GM23338 (cell line): ENCODE results near the gene EPRS1. TPM values are rescaled to one million over a fixed set of nuclear protein-coding genes. Genes with fewer than 3 reads are reported as not detected.
A peak's percentile ranks its signal among the peaks of the same experiment; 100 is the strongest.

Experiments used
- ATAC-seq: fragments of 200-7000 bp; cut with Tn5 transposase; 3 replicates; pipeline ENCODE4 v1.9.1; 2020
- DNase-seq: peaks from one replicate; pipeline ENCODE4 v3.0.0-alpha.2; 2015; ENCODE audit warnings: low spot score
- H2AFZ ChIP-seq: fragments of 200-600 bp; sonication (generic); 2 replicates; pipeline ENCODE4 v1.8.0; 2016; ENCODE audit warnings: antibody characterized with exemption, mild to moderate bottlenecking, moderate library complexity
- H3F3A ChIP-seq: fragments of 200-600 bp; sonication (generic); replicated peaks from 2 replicates; pipeline ENCODE4 v1.8.0; 2017; ENCODE audit warnings: antibody characterized with exemption, mixed run types, low read depth
- H3K27ac ChIP-seq: fragments of 200-600 bp; sonication (generic); 2 replicates; pipeline ENCODE4 v1.6.1; 2016; ENCODE audit warnings: low read depth
- H3K27me3 ChIP-seq: fragments of 200-600 bp; sonication (generic); 2 replicates; pipeline ENCODE4 v1.8.0; 2016; ENCODE audit warnings: mild to moderate bottlenecking, mixed run types, moderate library complexity; ENCODE audit not compliant: insufficient read depth
- H3K36me3 ChIP-seq: fragments of 200-600 bp; sonication (generic); 2 replicates; pipeline ENCODE4 v1.8.0; 2016; ENCODE audit warnings: mild to moderate bottlenecking; ENCODE audit not compliant: insufficient read depth
- H3K4me1 ChIP-seq: fragments of 200-600 bp; sonication (generic); 2 replicates; pipeline ENCODE4 v1.8.0; 2016; ENCODE audit warnings: mild to moderate bottlenecking, moderate library complexity; ENCODE audit not compliant: insufficient read depth
- H3K4me2 ChIP-seq: fragments of 200-600 bp; sonication (generic); 2 replicates; pipeline ENCODE4 v1.7.1; 2017; ENCODE audit warnings: mixed run types
- H3K4me3 ChIP-seq: fragments of 200-600 bp; sonication (generic); 2 replicates; pipeline ENCODE4 v1.6.1; 2016; ENCODE audit warnings: mixed run types
- H3K79me2 ChIP-seq: fragments of 200-600 bp; sonication (generic); replicated peaks from 2 replicates; pipeline ENCODE4 v1.8.0; 2017; ENCODE audit warnings: mild to moderate bottlenecking; ENCODE audit not compliant: insufficient read depth
- H3K9me2 ChIP-seq: fragments of 200-600 bp; sonication (generic); 2 replicates; pipeline ENCODE4 v1.8.0; 2017; ENCODE audit not compliant: insufficient read depth
- H4K20me1 ChIP-seq: fragments of 200-600 bp; sonication (generic); replicated peaks from 2 replicates; pipeline ENCODE4 v1.8.0; 2017; ENCODE audit warnings: mild to moderate bottlenecking; ENCODE audit not compliant: insufficient read depth
- H3K27ac Mint-ChIP-seq: 2 replicates; pipeline ENCODE4 v1.8.0; 2020; ENCODE audit warnings: inconsistent platforms, mild to moderate bottlenecking, moderate library complexity, mixed read lengths
- H3K27me3 Mint-ChIP-seq: 3 replicates; pipeline ENCODE4 v1.8.0; 2022; ENCODE audit warnings: low read depth, mild to moderate bottlenecking, moderate library complexity, mixed read lengths, inconsistent platforms; ENCODE audit not compliant: insufficient read depth, poor library complexity
- H3K36me3 Mint-ChIP-seq: 3 replicates; pipeline ENCODE4 v1.8.0; 2021; ENCODE audit warnings: low read depth, mild to moderate bottlenecking, inconsistent platforms, moderate library complexity, mixed read lengths
- H3K4me1 Mint-ChIP-seq: 3 replicates; pipeline ENCODE4 v1.8.0; 2020; ENCODE audit warnings: mild to moderate bottlenecking, inconsistent platforms, mixed read lengths
- H3K4me3 Mint-ChIP-seq: 3 replicates; pipeline ENCODE4 v1.8.0; 2021; ENCODE audit warnings: moderate library complexity, mild to moderate bottlenecking, inconsistent platforms, mixed read lengths
- H3K9me3 Mint-ChIP-seq: 3 replicates; pipeline ENCODE4 v1.8.0; 2020; ENCODE audit warnings: moderate library complexity, mild to moderate bottlenecking, inconsistent platforms, mixed read lengths
- CREB1 ChIP-seq: fragments of 250-450 bp; sonication (Bioruptor Pico); IDR thresholded peaks from 2 replicates; pipeline ENCODE4 v1.5.0; 2020; ENCODE audit warnings: low read depth, mild to moderate bottlenecking, moderate library complexity
- EZH2 ChIP-seq: fragments of 200-600 bp; sonication (generic); IDR thresholded peaks from one replicate; pipeline ENCODE4 v1.8.0; 2017; ENCODE audit warnings: antibody characterized with exemption, mild to moderate bottlenecking, low read depth; ENCODE audit not compliant: unreplicated experiment
- EZH2phosphoT487 ChIP-seq: fragments of 200-600 bp; sonication (generic); IDR thresholded peaks from one replicate; pipeline ENCODE4 v1.8.1; 2018; ENCODE audit warnings: antibody characterized with exemption; ENCODE audit not compliant: unreplicated experiment
- JUNB ChIP-seq: IDR thresholded peaks from one replicate; pipeline ENCODE4 v1.6.1; 2016; ENCODE audit warnings: antibody characterized with exemption; ENCODE audit not compliant: unreplicated experiment
- NANOG ChIP-seq: IDR thresholded peaks from 2 replicates; pipeline ENCODE4 v1.6.1; 2016; ENCODE audit warnings: antibody characterized with exemption, borderline replicate concordance
- POLR2AphosphoS5 ChIP-seq: IDR thresholded peaks from 2 replicates; pipeline ENCODE4 v1.6.1; 2016; ENCODE audit warnings: antibody characterized with exemption, low read depth
- STAT1 ChIP-seq: IDR thresholded peaks from one replicate; pipeline ENCODE4 v1.6.1; 2016; ENCODE audit warnings: antibody characterized with exemption; ENCODE audit not compliant: unreplicated experiment
- ZNF114 ChIP-seq: fragments of 250-450 bp; sonication (Bioruptor Pico); IDR thresholded peaks from 2 replicates; pipeline ENCODE4 v1.5.0; 2020; ENCODE audit warnings: mild to moderate bottlenecking, moderate library complexity
- ZNF331 ChIP-seq: fragments of 250-450 bp; sonication (Bioruptor Pico); IDR thresholded peaks from 2 replicates; pipeline ENCODE4 v1.5.0; 2020; ENCODE audit warnings: low read depth, mild to moderate bottlenecking, moderate library complexity
- long read RNA-seq: library from polyadenylated mRNA; unstranded; transcript quantifications from one replicate; pipeline ENCODE4 v2.0.0, GENCODE V29; 2020; ENCODE audit not compliant: unreplicated experiment
- polyA plus RNA-seq: library from polyadenylated mRNA; unstranded; fragments of >200 nt; fragmentation: Nextera tagmentation; extraction: Ambion mirVana; gene quantifications from 2 replicates; pipeline ENCODE4 v1.2.1, GENCODE V29; 2016
- total RNA-seq: library from RNA; depleted of rRNA; stranded (reverse); fragments of >200 nt; shearing (Covaris generic); gene quantifications from 2 replicates; pipeline ENCODE4 v1.2.3, GENCODE V29; 2014; rRNA removed
- TF ChIP-seq, protein P1 (sequence below): fragments of 250-450 bp; sonication (Bioruptor Pico); IDR thresholded peaks from 2 replicates; pipeline ENCODE4 v1.5.0; 2020; ENCODE audit warnings: mild to moderate bottlenecking, moderate library complexity
- TF ChIP-seq, protein P2 (sequence below): IDR thresholded peaks from 2 replicates; pipeline ENCODE4 v1.6.1; 2016; ENCODE audit warnings: antibody characterized with exemption
- TF ChIP-seq, protein P3 (sequence below): IDR thresholded peaks from one replicate; pipeline ENCODE4 v1.6.1; 2018; ENCODE audit warnings: antibody characterized with exemption; ENCODE audit not compliant: unreplicated experiment
- TF ChIP-seq, protein P4 (sequence below), 2 experiments: fragments of 200-600 bp in 1 of 2; sonication (generic) in 1 of 2; conservative IDR thresholded peaks; 2 replicates each; pipeline versions ENCODE4 v1.5.1 to v1.6.1; 2016 to 2017; ENCODE audit warnings: antibody characterized with exemption in 2 of 2, low read depth in 2 of 2, mild to moderate bottlenecking in 2 of 2, moderate library complexity in 1 of 2

The EPRS1 gene
- total RNA-seq (115 and 133 TPM in 2 replicates), polyA plus RNA-seq (140 and 158 TPM in 2 replicates)
- long read RNA-seq, partial matches to known transcripts: 90 of 92 reads
- long read RNA-seq, other reads (novel, unspliced or antisense): 2 of 92 reads

DNA sequence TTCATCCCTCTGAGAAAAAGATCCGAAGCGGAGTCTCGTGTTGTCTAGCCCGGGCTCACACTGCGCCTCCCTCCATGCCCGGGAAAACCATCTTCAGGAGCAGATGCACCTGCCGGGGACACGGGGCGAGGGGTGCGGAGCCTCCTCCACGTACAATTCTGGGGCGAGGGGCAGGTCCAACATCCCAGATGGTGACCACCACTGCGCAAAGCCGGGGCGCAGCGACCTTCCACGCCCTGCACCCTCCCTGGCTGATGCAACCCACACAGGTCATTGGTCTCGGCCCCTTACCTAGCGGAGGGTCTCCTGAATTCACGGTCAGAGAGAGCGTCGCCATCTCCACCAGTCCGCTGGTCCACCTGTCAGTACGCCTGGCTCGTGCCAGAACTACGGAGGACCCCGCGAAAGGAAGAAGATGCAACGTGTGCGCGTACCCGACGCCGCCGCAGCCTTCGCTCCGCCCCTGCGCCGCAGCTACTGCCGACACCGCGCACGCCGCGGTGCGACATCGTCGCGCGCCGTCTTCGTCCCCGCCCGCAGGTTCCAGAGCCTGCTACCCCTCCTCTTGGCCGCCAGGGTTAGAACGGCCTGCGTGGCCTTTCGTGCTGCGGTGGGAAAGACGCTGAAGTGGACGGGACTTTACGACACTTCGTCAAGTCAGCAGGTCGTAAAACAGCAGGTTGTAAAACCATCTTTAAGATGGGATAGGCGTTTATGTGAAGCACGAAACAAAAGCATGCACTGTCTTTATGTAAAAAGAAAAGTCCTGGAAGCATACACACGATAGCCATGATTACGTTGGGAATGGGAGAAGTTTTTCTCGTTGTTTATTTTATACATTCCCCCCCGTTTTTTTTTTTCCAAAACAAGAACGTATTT lies at the start of gene EPRS1:
Gene EPRS1, minus strand, starts transcription at position 454 of the 879 bp plus-strand sequence. Its CDS starts 117 bp downstream, at position 337.
- peaks cover 7% of the 10 kb centered on the region for H3K4me1 Mint-ChIP-seq
- H3K27ac Mint-ChIP-seq: peak within 1 kb of the TSS; percentile 94
- ATAC-seq (peak; percentile 98), DNase-seq (peak; percentile 98)
- peak within 1 kb of the TSS; percentile 98 for H3K4me3 Mint-ChIP-seq
- no peaks in the 10 kb centered on the region for H3K9me3 Mint-ChIP-seq
- Histone ChIP-seq H4K20me1 (no peaks in the 10 kb centered on the region; the same call in 1 of the 2 replicates), H3K79me2 (peaks cover 48% of the 10 kb centered on the region), H3K27me3 (no peaks in the 10 kb centered on the region), H3K9me2 (no peaks in the 10 kb centered on the region), H3K4me3 (peak within 1 kb of the TSS; percentile 100), H3K36me3 (no peaks in the 10 kb centered on the region), H3K4me1 (0 out of 2 replicates have a peak, but pooled peaks cover 6% of the 10 kb centered on the region), H3K27ac (peak within 1 kb of the TSS; percentile 87), H3K4me2 (peak within 1 kb of the TSS; percentile 97), H2AFZ (peak within 1 kb of the TSS; percentile 86), H3F3A (0 out of 2 replicates have a peak, but pooled peaks cover 5% of the 10 kb centered on the region)
- peaks cover 11% of the 10 kb centered on the region for H3K27me3 Mint-ChIP-seq
- TF ChIP-seq CREB1 (CRISPR knock-in tag) (peak; percentile 93), POLR2AphosphoS5 (peak; percentile 91), STAT1 (no peak), NANOG (no peak), ZNF331 (no peak), JUNB (no peak), EZH2phosphoT487 (no peak), EZH2 (no peak), ZNF114 (CRISPR knock-in tag) (no peak)
- TF ChIP-seq, protein P1, sequence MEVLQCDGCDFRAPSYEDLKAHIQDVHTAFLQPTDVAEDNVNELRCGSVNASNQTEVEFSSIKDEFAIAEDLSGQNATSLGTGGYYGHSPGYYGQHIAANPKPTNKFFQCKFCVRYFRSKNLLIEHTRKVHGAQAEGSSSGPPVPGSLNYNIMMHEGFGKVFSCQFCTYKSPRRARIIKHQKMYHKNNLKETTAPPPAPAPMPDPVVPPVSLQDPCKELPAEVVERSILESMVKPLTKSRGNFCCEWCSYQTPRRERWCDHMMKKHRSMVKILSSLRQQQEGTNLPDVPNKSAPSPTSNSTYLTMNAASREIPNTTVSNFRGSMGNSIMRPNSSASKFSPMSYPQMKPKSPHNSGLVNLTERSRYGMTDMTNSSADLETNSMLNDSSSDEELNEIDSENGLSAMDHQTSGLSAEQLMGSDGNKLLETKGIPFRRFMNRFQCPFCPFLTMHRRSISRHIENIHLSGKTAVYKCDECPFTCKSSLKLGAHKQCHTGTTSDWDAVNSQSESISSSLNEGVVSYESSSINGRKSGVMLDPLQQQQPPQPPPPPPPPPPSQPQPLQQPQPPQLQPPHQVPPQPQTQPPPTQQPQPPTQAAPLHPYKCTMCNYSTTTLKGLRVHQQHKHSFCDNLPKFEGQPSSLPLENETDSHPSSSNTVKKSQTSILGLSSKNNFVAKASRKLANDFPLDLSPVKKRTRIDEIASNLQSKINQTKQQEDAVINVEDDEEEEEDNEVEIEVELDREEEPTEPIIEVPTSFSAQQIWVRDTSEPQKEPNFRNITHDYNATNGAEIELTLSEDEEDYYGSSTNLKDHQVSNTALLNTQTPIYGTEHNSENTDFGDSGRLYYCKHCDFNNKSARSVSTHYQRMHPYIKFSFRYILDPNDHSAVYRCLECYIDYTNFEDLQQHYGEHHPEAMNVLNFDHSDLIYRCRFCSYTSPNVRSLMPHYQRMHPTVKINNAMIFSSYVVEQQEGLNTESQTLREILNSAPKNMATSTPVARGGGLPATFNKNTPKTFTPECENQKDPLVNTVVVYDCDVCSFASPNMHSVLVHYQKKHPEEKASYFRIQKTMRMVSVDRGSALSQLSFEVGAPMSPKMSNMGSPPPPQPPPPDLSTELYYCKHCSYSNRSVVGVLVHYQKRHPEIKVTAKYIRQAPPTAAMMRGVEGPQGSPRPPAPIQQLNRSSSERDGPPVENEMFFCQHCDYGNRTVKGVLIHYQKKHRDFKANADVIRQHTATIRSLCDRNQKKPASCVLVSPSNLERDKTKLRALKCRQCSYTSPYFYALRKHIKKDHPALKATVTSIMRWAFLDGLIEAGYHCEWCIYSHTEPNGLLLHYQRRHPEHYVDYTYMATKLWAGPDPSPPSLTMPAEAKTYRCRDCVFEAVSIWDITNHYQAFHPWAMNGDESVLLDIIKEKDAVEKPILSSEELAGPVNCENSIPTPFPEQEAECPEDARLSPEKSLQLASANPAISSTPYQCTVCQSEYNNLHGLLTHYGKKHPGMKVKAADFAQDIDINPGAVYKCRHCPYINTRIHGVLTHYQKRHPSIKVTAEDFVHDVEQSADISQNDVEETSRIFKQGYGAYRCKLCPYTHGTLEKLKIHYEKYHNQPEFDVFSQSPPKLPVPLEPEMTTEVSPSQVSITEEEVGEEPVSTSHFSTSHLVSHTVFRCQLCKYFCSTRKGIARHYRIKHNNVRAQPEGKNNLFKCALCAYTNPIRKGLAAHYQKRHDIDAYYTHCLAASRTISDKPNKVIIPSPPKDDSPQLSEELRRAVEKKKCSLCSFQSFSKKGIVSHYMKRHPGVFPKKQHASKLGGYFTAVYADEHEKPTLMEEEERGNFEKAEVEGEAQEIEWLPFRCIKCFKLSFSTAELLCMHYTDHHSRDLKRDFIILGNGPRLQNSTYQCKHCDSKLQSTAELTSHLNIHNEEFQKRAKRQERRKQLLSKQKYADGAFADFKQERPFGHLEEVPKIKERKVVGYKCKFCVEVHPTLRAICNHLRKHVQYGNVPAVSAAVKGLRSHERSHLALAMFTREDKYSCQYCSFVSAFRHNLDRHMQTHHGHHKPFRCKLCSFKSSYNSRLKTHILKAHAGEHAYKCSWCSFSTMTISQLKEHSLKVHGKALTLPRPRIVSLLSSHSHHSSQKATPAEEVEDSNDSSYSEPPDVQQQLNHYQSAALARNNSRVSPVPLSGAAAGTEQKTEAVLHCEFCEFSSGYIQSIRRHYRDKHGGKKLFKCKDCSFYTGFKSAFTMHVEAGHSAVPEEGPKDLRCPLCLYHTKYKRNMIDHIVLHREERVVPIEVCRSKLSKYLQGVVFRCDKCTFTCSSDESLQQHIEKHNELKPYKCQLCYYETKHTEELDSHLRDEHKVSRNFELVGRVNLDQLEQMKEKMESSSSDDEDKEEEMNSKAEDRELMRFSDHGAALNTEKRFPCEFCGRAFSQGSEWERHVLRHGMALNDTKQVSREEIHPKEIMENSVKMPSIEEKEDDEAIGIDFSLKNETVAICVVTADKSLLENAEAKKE (CRISPR knock-in tag): no peak
- TF ChIP-seq, protein P2, sequence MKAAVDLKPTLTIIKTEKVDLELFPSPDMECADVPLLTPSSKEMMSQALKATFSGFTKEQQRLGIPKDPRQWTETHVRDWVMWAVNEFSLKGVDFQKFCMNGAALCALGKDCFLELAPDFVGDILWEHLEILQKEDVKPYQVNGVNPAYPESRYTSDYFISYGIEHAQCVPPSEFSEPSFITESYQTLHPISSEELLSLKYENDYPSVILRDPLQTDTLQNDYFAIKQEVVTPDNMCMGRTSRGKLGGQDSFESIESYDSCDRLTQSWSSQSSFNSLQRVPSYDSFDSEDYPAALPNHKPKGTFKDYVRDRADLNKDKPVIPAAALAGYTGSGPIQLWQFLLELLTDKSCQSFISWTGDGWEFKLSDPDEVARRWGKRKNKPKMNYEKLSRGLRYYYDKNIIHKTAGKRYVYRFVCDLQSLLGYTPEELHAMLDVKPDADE: peak; percentile 80
- TF ChIP-seq, protein P3, sequence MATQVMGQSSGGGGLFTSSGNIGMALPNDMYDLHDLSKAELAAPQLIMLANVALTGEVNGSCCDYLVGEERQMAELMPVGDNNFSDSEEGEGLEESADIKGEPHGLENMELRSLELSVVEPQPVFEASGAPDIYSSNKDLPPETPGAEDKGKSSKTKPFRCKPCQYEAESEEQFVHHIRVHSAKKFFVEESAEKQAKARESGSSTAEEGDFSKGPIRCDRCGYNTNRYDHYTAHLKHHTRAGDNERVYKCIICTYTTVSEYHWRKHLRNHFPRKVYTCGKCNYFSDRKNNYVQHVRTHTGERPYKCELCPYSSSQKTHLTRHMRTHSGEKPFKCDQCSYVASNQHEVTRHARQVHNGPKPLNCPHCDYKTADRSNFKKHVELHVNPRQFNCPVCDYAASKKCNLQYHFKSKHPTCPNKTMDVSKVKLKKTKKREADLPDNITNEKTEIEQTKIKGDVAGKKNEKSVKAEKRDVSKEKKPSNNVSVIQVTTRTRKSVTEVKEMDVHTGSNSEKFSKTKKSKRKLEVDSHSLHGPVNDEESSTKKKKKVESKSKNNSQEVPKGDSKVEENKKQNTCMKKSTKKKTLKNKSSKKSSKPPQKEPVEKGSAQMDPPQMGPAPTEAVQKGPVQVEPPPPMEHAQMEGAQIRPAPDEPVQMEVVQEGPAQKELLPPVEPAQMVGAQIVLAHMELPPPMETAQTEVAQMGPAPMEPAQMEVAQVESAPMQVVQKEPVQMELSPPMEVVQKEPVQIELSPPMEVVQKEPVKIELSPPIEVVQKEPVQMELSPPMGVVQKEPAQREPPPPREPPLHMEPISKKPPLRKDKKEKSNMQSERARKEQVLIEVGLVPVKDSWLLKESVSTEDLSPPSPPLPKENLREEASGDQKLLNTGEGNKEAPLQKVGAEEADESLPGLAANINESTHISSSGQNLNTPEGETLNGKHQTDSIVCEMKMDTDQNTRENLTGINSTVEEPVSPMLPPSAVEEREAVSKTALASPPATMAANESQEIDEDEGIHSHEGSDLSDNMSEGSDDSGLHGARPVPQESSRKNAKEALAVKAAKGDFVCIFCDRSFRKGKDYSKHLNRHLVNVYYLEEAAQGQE: no peak
- TF ChIP-seq, protein P4, sequence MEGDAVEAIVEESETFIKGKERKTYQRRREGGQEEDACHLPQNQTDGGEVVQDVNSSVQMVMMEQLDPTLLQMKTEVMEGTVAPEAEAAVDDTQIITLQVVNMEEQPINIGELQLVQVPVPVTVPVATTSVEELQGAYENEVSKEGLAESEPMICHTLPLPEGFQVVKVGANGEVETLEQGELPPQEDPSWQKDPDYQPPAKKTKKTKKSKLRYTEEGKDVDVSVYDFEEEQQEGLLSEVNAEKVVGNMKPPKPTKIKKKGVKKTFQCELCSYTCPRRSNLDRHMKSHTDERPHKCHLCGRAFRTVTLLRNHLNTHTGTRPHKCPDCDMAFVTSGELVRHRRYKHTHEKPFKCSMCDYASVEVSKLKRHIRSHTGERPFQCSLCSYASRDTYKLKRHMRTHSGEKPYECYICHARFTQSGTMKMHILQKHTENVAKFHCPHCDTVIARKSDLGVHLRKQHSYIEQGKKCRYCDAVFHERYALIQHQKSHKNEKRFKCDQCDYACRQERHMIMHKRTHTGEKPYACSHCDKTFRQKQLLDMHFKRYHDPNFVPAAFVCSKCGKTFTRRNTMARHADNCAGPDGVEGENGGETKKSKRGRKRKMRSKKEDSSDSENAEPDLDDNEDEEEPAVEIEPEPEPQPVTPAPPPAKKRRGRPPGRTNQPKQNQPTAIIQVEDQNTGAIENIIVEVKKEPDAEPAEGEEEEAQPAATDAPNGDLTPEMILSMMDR (conservative IDR thresholded peaks at IDR 0.05; ENCODE audit: low read depth in 2 of 2): peak; percentile 42 to 53
- H3K36me3 Mint-ChIP-seq: peaks cover 19% of the 10 kb centered on the region
